ENCODE results near the gene TMEM120A.

Gene TMEM120A

DNA sequence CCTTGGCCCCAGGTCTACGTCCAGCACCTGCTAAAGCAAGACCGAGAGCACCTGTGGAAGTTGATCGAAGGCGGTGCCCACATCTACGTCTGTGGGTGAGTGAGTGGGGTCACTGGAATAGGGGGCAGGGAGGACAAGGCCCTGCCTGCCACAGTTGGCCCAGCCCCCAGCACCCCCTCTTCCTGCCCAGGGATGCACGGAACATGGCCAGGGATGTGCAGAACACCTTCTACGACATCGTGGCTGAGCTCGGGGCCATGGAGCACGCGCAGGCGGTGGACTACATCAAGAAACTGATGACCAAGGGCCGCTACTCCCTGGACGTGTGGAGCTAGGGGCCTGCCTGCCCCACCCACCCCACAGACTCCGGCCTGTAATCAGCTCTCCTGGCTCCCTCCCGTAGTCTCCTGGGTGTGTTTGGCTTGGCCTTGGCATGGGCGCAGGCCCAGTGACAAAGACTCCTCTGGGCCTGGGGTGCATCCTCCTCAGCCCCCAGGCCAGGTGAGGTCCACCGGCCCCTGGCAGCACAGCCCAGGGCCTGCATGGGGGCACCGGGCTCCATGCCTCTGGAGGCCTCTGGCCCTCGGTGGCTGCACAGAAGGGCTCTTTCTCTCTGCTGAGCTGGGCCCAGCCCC, 8.1 kb downstream of the TMEM120A start:
- no peak for TF ChIP-seq FOXP2 (optimal IDR thresholded peaks at IDR 0.05; ENCODE audit: borderline replicate concordance, extremely low read depth, extremely low read length, insufficient read depth)
- TF ChIP-seq POLR2AphosphoS5 (IDR thresholded peaks at IDR 0.05; ENCODE audit: low read depth, low read length): no peak
- TF ChIP-seq, protein P1, sequence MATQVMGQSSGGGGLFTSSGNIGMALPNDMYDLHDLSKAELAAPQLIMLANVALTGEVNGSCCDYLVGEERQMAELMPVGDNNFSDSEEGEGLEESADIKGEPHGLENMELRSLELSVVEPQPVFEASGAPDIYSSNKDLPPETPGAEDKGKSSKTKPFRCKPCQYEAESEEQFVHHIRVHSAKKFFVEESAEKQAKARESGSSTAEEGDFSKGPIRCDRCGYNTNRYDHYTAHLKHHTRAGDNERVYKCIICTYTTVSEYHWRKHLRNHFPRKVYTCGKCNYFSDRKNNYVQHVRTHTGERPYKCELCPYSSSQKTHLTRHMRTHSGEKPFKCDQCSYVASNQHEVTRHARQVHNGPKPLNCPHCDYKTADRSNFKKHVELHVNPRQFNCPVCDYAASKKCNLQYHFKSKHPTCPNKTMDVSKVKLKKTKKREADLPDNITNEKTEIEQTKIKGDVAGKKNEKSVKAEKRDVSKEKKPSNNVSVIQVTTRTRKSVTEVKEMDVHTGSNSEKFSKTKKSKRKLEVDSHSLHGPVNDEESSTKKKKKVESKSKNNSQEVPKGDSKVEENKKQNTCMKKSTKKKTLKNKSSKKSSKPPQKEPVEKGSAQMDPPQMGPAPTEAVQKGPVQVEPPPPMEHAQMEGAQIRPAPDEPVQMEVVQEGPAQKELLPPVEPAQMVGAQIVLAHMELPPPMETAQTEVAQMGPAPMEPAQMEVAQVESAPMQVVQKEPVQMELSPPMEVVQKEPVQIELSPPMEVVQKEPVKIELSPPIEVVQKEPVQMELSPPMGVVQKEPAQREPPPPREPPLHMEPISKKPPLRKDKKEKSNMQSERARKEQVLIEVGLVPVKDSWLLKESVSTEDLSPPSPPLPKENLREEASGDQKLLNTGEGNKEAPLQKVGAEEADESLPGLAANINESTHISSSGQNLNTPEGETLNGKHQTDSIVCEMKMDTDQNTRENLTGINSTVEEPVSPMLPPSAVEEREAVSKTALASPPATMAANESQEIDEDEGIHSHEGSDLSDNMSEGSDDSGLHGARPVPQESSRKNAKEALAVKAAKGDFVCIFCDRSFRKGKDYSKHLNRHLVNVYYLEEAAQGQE (IDR thresholded peaks at IDR 0.05; ENCODE audit: insufficient read depth in 1 of 2, low read depth in 2 of 2, low read length in 2 of 2): no peak
- TF ChIP-seq SIN3A (IDR thresholded peaks at IDR 0.05; ENCODE audit: borderline replicate concordance, insufficient read depth, low read length): no peak
- TF ChIP-seq TAF1 (IDR thresholded peaks at IDR 0.05; ENCODE audit: borderline replicate concordance, insufficient read depth, low read length): no peak

- TF ChIP-seq, protein P1 (IDR thresholded peaks at IDR 0.05; ENCODE audit: insufficient read depth in 1 of 2, low read depth in 2 of 2, low read length in 2 of 2): no peak
- no peak for TF ChIP-seq FOXP2 (optimal IDR thresholded peaks at IDR 0.05; ENCODE audit: borderline replicate concordance, extremely low read depth, extremely low read length, insufficient read depth)
- TF ChIP-seq POLR2AphosphoS5 (IDR thresholded peaks at IDR 0.05; ENCODE audit: low read depth, low read length): no peak
- TF ChIP-seq SIN3A (IDR thresholded peaks at IDR 0.05; ENCODE audit: borderline replicate concordance, insufficient read depth, low read length): no peak
- TF ChIP-seq TAF1 (IDR thresholded peaks at IDR 0.05; ENCODE audit: borderline replicate concordance, insufficient read depth, low read length): no peak
Observed at GRCh38 chr7:75985518-75986146, 8.8 kb downstream of the TMEM120A start.

- no peak for TF ChIP-seq POLR2AphosphoS5 (IDR thresholded peaks at IDR 0.05; ENCODE audit: low read depth, low read length)
- TF ChIP-seq SIN3A (IDR thresholded peaks at IDR 0.05; ENCODE audit: borderline replicate concordance, insufficient read depth, low read length): no peak
- no peak for TF ChIP-seq TAF1 (IDR thresholded peaks at IDR 0.05; ENCODE audit: borderline replicate concordance, insufficient read depth, low read length)
- TF ChIP-seq, protein P1 (IDR thresholded peaks at IDR 0.05; ENCODE audit: insufficient read depth in 1 of 2, low read depth in 2 of 2, low read length in 2 of 2): no peak
- no peak for TF ChIP-seq FOXP2 (optimal IDR thresholded peaks at IDR 0.05; ENCODE audit: borderline replicate concordance, extremely low read depth, extremely low read length, insufficient read depth)
Observed at GRCh38 chr7:75985009-75985517, 9.3 kb downstream of the TMEM120A start.

- TF ChIP-seq, protein P1 (IDR thresholded peaks at IDR 0.05; ENCODE audit: insufficient read depth in 1 of 2, low read depth in 2 of 2, low read length in 2 of 2): no peak
- TF ChIP-seq TAF1 (IDR thresholded peaks at IDR 0.05; ENCODE audit: borderline replicate concordance, insufficient read depth, low read length) (no peak), FOXP2 (optimal IDR thresholded peaks at IDR 0.05; ENCODE audit: borderline replicate concordance, extremely low read depth, extremely low read length, insufficient read depth) (no peak), POLR2AphosphoS5 (IDR thresholded peaks at IDR 0.05; ENCODE audit: low read depth, low read length) (no peak), SIN3A (IDR thresholded peaks at IDR 0.05; ENCODE audit: borderline replicate concordance, insufficient read depth, low read length) (no peak)
Observed at GRCh38 chr7:75984130-75985008, 10.0 kb downstream of the TMEM120A start.
